ENCODE measurements around the gene KIAA0319L.
"Not testable (repeated sequence)": the region's sequence is repeated elsewhere in the genome, so short reads cannot be mapped to it uniquely, and the experiment has no call there.

- TF ChIP-seq CTCF, POLR2A (IDR thresholded peaks at IDR 0.05): not testable (repeated sequence)
Measured at GRCh38 chr1:35473216-35473615, 84.0 kb downstream of the KIAA0319L start.

All from uterus (tissue), 2 donors.